Retinal pigment epithelial cell (primary cell): ENCODE data around the gene LSS.

ENCODE experiments used
- DNase-seq: peaks from one replicate; pipeline ENCODE4 v3.0.0-alpha.2; 2010; ENCODE audit warnings: low read depth
- H3K4me3 ChIP-seq: 2 replicates; pipeline ENCODE4 v1.5.1; 2011; ENCODE audit warnings: mild to moderate bottlenecking, low read length, control low read depth, moderate library complexity
- CTCF ChIP-seq: conservative IDR thresholded peaks from 2 replicates; pipeline ENCODE4 v1.5.1; 2011; ENCODE audit warnings: low read depth, low read length, control low read depth, inconsistent platforms

The LSS gene

GRCh38 chr21:46157396-46157986 lies 71.1 kb downstream of the LSS start:
- TF ChIP-seq CTCF: no peak
- no peak for DNase-seq
- H3K4me3 ChIP-seq: no peak overlapping the region

- H3K4me3 ChIP-seq: no peak overlapping the region
- no peak for DNase-seq
- TF ChIP-seq CTCF: no peak
Observed at GRCh38 chr21:46156678-46157077, 71.9 kb downstream of the LSS start.

- TF ChIP-seq CTCF: no peak
- H3K4me3 ChIP-seq: no peak overlapping the region
- no peak for DNase-seq
Observed at GRCh38 chr21:46156378-46156645, 72.3 kb downstream of the LSS start.

GRCh38 chr21:46155514-46156377 lies 72.8 kb downstream of the LSS start, which contains the start of gene FTCD:
Gene FTCD, minus strand, starts transcription at chr21:46155579. Its CDS starts 56 bp downstream, at chr21:46155523.
- DNase-seq: no peak
- TF ChIP-seq CTCF: no peak

GRCh38 chr21:46154955-46155513 lies 73.5 kb downstream of the LSS start:
- DNase-seq: no peak
- H3K4me3 ChIP-seq: no peak overlapping the region
- no peak for TF ChIP-seq CTCF

More at GRCh38 chr21:46155514-46156377, 72.8 kb downstream of the LSS start, which contains the start of gene FTCD:
- no peak within 1 kb of the TSS for H3K4me3 ChIP-seq

- H3K4me3 ChIP-seq: no peak overlapping the region
- no peak for TF ChIP-seq CTCF
- DNase-seq: no peak
Observed at GRCh38 chr21:46154155-46154954, 74.2 kb downstream of the LSS start.
